ENCODE data around the gene SLC7A4. TPM values are rescaled to one million over a fixed set of nuclear protein-coding genes. Genes with fewer than 3 reads are reported as not detected.

The SLC7A4 gene
- total and polyA plus RNA-seq, 2 donors (not counting 1 experiment from before 2014, with no cell fraction given), result not detected

GRCh38 chr22:20986365-20986764, 46.0 kb downstream of the SLC7A4 start:
- Histone ChIP-seq H3K36me3 (replicated peaks in 1 of 2; ENCODE audit: control extremely low read depth in 1 of 2, control insufficient read depth in 1 of 2, extremely low read depth in 1 of 2, insufficient read depth in 2 of 2, low read length in 1 of 2) (peaks cover 0 to 9% of the 10 kb centered on the region in 2 experiments), H3K9ac (ENCODE audit: low read length) (no peak overlapping the region), H3K4me3 (ENCODE audit: control extremely low read depth in 1 of 5, extremely low read depth in 1 of 5, insufficient read depth in 1 of 5, low read depth in 2 of 5, low read length in 4 of 5) (no peak overlapping the region), H3K27me3 (replicated peaks in 1 of 4; ENCODE audit: control extremely low read depth in 1 of 4, control insufficient read depth in 3 of 4, insufficient read depth in 4 of 4, low read length in 3 of 4) (no peaks in the 10 kb centered on the region), H3K4me1 (ENCODE audit: control insufficient read depth in 2 of 2, insufficient read depth in 2 of 2, low read length in 2 of 2) (peaks cover 9 to 12% of the 10 kb centered on the region in 2 donors), H4K20me1 (ENCODE audit: control insufficient read depth, insufficient read depth, low read length, poor library complexity, severe bottlenecking) (no peaks in the 10 kb centered on the region), H3K79me2 (ENCODE audit: control insufficient read depth, insufficient read depth, low read length) (peaks cover 10% of the 10 kb centered on the region), H2AFZ (ENCODE audit: insufficient read depth, low read depth, low read length, poor library complexity, severe bottlenecking) (no peak overlapping the region), H3K4me2 (replicated peaks; ENCODE audit: low read depth, low read length, poor library complexity, severe bottlenecking) (no peak overlapping the region), H3K9me3 (ENCODE audit: control extremely low read depth in 1 of 3, control insufficient read depth in 2 of 3, insufficient read depth in 1 of 3, low read length in 2 of 3) (no peaks in the 10 kb centered on the region), H3K27ac (ENCODE audit: low read length in 2 of 2) (no peak overlapping the region)
- H3K9me3 Mint-ChIP-seq (ENCODE audit: insufficient read depth), result no peaks in the 10 kb centered on the region
- H3K27ac Mint-ChIP-seq, result no peak overlapping the region
- ATAC-seq (ENCODE audit: low read depth), result no peak
- WGBS (ENCODE audit: insufficient coverage), result 89% methylated on average over 1 of the region's 1 CpG
- intact Hi-C loops (cut with micrococcal nuclease), result loop anchor here (10.0 kb wide), 1 partner anchor 58 kb away; the partner anchor contains the start of gene LRRC74B
- TF ChIP-seq EZH2 (IDR thresholded peaks at IDR 0.05; ENCODE audit: borderline replicate concordance, insufficient read depth, low read depth, low read length, poor library complexity, severe bottlenecking) (no peak), CTCF (IDR thresholded peaks at IDR 0.05) (no peak)
- H3K4me3 Mint-ChIP-seq, result no peak overlapping the region
- H3K4me1 Mint-ChIP-seq, result peaks cover 16% of the 10 kb centered on the region
- H3K27me3 Mint-ChIP-seq, result no peaks in the 10 kb centered on the region
- ChIA-PET CTCF (interaction anchor here (1.2 kb wide), 1 partner anchor 32 kb away, joined by 3 read pairs; no protein-coding TSS in a partner anchor), POLR2A (no interaction called here)
- DNase-seq, result no peak

GRCh38 chr22:20985720-20986119, 46.6 kb downstream of the SLC7A4 start:
- no peak for TF ChIP-seq EZH2 (IDR thresholded peaks at IDR 0.05; ENCODE audit: borderline replicate concordance, insufficient read depth, low read depth, low read length, poor library complexity, severe bottlenecking)
- TF ChIP-seq CTCF (IDR thresholded peaks at IDR 0.05), result no peak
- H3K4me3 ChIP-seq (ENCODE audit: control extremely low read depth in 1 of 5, extremely low read depth in 1 of 5, insufficient read depth in 1 of 5, low read depth in 2 of 5, low read length in 4 of 5), result no peak overlapping the region
- H3K4me3 Mint-ChIP-seq, result no peak overlapping the region
- H3K9me3 ChIP-seq (ENCODE audit: control extremely low read depth in 1 of 3, control insufficient read depth in 2 of 3, insufficient read depth in 1 of 3, low read length in 2 of 3), result no peaks in the 10 kb centered on the region
- H3K4me1 ChIP-seq (ENCODE audit: control insufficient read depth in 2 of 2, insufficient read depth in 2 of 2, low read length in 2 of 2), result peaks cover 15 to 18% of the 10 kb centered on the region in 2 donors
- H3K27ac ChIP-seq (ENCODE audit: low read length in 2 of 2), result no peak overlapping the region
- WGBS (ENCODE audit: insufficient coverage), result 93% methylated on average over 6 of the region's 7 CpGs
- H3K36me3 ChIP-seq (replicated peaks in 1 of 2; ENCODE audit: control extremely low read depth in 1 of 2, control insufficient read depth in 1 of 2, extremely low read depth in 1 of 2, insufficient read depth in 2 of 2, low read length in 1 of 2), result peaks cover 0 to 9% of the 10 kb centered on the region in 2 experiments
- peaks cover 13% of the 10 kb centered on the region for H3K79me2 ChIP-seq (ENCODE audit: control insufficient read depth, insufficient read depth, low read length)
- H3K27ac Mint-ChIP-seq, result no peak overlapping the region
- no peak overlapping the region for H3K9ac ChIP-seq (ENCODE audit: low read length)
- H3K27me3 ChIP-seq (replicated peaks in 1 of 4; ENCODE audit: control extremely low read depth in 1 of 4, control insufficient read depth in 3 of 4, insufficient read depth in 4 of 4, low read length in 3 of 4), result no peaks in the 10 kb centered on the region
- no peak overlapping the region for H2AFZ ChIP-seq (ENCODE audit: insufficient read depth, low read depth, low read length, poor library complexity, severe bottlenecking)
- CTCF ChIA-PET, result no interaction called here
- peaks cover 23% of the 10 kb centered on the region for H3K4me1 Mint-ChIP-seq
- no peak for ATAC-seq (ENCODE audit: low read depth)
- H3K9me3 Mint-ChIP-seq (ENCODE audit: insufficient read depth), result no peaks in the 10 kb centered on the region
- H3K27me3 Mint-ChIP-seq, result no peaks in the 10 kb centered on the region
- intact Hi-C loops (cut with micrococcal nuclease), result loop anchor here (10.0 kb wide), 1 partner anchor 59 kb away; the partner anchor contains the start of gene LRRC74B
- no peaks in the 10 kb centered on the region for H4K20me1 ChIP-seq (ENCODE audit: control insufficient read depth, insufficient read depth, low read length, poor library complexity, severe bottlenecking)
- POLR2A ChIA-PET, result no interaction called here
- H3K4me2 ChIP-seq (replicated peaks; ENCODE audit: low read depth, low read length, poor library complexity, severe bottlenecking), result no peak overlapping the region
- DNase-seq, result no peak

Measured in B cell (primary cell).